ENCODE measurements around the gene IYD. TPM values are rescaled to one million over a fixed set of nuclear protein-coding genes. Genes with fewer than 3 reads are reported as not detected.

Gene IYD
- total and polyA plus RNA-seq, 9 of the 15 experiments (the other 6 are each of a cell fraction or from before 2014, with no cell fraction given) = not detected

- no peak for TF ChIP-seq SAP30 (IDR thresholded peaks at IDR 0.05; ENCODE audit: borderline replicate concordance, insufficient read depth, low read depth, low read length, poor library complexity, severe bottlenecking)
- no peak for TF ChIP-seq POLR2A (conservative IDR thresholded peaks at IDR 0.05)
- TF ChIP-seq, protein P1, sequence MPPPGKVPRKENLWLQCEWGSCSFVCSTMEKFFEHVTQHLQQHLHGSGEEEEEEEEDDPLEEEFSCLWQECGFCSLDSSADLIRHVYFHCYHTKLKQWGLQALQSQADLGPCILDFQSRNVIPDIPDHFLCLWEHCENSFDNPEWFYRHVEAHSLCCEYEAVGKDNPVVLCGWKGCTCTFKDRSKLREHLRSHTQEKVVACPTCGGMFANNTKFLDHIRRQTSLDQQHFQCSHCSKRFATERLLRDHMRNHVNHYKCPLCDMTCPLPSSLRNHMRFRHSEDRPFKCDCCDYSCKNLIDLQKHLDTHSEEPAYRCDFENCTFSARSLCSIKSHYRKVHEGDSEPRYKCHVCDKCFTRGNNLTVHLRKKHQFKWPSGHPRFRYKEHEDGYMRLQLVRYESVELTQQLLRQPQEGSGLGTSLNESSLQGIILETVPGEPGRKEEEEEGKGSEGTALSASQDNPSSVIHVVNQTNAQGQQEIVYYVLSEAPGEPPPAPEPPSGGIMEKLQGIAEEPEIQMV (tag; conservative IDR thresholded peaks at IDR 0.05; ENCODE audit: low read depth) = no peak
- TF ChIP-seq XRCC4 (IDR thresholded peaks at IDR 0.05; ENCODE audit: extremely low read depth, insufficient read depth, insufficient read length) = no peak
- no peak for TF ChIP-seq ELK3 (CRISPR knock-in tag; IDR thresholded peaks at IDR 0.05)
- TF ChIP-seq, protein P2, sequence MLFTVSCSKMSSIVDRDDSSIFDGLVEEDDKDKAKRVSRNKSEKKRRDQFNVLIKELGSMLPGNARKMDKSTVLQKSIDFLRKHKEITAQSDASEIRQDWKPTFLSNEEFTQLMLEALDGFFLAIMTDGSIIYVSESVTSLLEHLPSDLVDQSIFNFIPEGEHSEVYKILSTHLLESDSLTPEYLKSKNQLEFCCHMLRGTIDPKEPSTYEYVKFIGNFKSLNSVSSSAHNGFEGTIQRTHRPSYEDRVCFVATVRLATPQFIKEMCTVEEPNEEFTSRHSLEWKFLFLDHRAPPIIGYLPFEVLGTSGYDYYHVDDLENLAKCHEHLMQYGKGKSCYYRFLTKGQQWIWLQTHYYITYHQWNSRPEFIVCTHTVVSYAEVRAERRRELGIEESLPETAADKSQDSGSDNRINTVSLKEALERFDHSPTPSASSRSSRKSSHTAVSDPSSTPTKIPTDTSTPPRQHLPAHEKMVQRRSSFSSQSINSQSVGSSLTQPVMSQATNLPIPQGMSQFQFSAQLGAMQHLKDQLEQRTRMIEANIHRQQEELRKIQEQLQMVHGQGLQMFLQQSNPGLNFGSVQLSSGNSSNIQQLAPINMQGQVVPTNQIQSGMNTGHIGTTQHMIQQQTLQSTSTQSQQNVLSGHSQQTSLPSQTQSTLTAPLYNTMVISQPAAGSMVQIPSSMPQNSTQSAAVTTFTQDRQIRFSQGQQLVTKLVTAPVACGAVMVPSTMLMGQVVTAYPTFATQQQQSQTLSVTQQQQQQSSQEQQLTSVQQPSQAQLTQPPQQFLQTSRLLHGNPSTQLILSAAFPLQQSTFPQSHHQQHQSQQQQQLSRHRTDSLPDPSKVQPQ (CRISPR knock-in tag; IDR thresholded peaks at IDR 0.05; ENCODE audit: borderline replicate concordance) = no peak
- no peak for TF ChIP-seq NR4A1 (CRISPR knock-in tag; IDR thresholded peaks at IDR 0.05)
- TF ChIP-seq NR4A1 (tag; IDR thresholded peaks at IDR 0.05) = no peak
- no peak for TF ChIP-seq SPI1 (IDR thresholded peaks at IDR 0.05; ENCODE audit: borderline replicate concordance, low read depth, low read length)
- no peak for TF ChIP-seq THRA (IDR thresholded peaks at IDR 0.05)
- no peak for TF ChIP-seq MTA1 (IDR thresholded peaks at IDR 0.05; ENCODE audit: borderline replicate concordance)
- no peak for TF ChIP-seq ELF1 (tag; IDR thresholded peaks at IDR 0.05)
- TF ChIP-seq ZNF717 (CRISPR knock-in tag; IDR thresholded peaks at IDR 0.05) = no peak
- TF ChIP-seq, protein P3, sequence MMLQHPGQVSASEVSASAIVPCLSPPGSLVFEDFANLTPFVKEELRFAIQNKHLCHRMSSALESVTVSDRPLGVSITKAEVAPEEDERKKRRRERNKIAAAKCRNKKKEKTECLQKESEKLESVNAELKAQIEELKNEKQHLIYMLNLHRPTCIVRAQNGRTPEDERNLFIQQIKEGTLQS (IDR thresholded peaks at IDR 0.05) = peak; percentile 53
- TF ChIP-seq, protein P3 (CRISPR knock-in tag; conservative IDR thresholded peaks at IDR 0.05) = no peak
- TF ChIP-seq YY1 (IDR thresholded peaks at IDR 0.05; ENCODE audit: borderline replicate concordance in 1 of 3, control insufficient read depth in 1 of 3, extremely low read depth in 1 of 3, insufficient read depth in 3 of 3, insufficient read length in 1 of 3, insufficient replicate concordance in 2 of 3, low read depth in 1 of 3, low read length in 2 of 3) = no peak
Measured at GRCh38 chr6:150417899-150418826, 49.4 kb downstream of the IYD start (continued).

All from K562 (cell line).